Stimulated activated CD8-positive, alpha-beta memory T cell treated with anti-CD3 and anti-CD28 coated beads, Interleukin-12 subunit alpha, Interleukin-12 subunit beta, amount 100 ng/mL, for 24 hours (primary cell): ENCODE measurements around the gene PNPLA7.
"Not testable (repeated sequence)": the region's sequence is repeated elsewhere in the genome, so short reads cannot be mapped to it uniquely, and the experiment has no call there.

Experiments used
- DNase-seq: peaks from one replicate; pipeline ENCODE4 v3.0.0-alpha.2; 2020; ENCODE audit errors: extremely low read depth

Gene PNPLA7

DNA sequence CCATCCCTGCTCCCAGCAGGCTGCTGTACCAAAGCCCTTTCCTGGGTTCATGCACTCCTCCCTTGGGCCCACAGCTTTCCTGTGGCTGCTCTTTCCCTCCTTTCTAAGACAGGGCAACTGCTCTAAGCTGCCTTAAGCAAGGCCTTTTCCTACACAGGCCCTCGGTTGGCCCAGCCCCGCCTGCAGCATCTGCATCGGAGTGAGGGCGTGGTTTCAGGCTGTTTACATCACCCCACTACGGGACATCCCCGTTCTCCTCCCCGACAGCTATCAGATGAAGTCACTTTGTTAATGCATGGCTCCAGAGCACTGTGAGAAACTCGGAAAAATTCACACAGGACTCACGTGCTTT is 25.1 kb upstream of the PNPLA7 start:
- DNase-seq = no peak

DNA sequence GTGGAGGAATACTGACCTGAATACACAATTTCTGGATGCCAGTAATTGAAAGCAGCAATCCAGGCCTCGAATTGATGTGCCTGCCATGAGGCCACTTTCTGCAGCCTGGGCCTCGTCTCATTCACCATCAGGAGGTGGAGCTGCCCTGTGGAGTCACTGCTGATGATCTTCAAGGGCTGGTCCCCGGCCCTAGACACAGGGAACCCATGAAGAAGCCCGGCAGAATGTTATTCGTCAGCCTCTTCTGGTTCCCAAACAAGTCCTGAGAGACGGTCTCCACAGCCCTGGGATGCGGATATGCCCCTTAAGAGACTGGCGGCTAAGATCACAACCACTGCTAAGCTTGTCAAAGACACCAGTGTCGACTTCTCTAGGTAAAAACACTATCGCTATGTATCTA is 24.0 kb upstream of the PNPLA7 start:
- DNase-seq = no peak

GRCh38 chr9:137570566-137570965 is 20.4 kb upstream of the PNPLA7 start:
- no peak for DNase-seq

DNA sequence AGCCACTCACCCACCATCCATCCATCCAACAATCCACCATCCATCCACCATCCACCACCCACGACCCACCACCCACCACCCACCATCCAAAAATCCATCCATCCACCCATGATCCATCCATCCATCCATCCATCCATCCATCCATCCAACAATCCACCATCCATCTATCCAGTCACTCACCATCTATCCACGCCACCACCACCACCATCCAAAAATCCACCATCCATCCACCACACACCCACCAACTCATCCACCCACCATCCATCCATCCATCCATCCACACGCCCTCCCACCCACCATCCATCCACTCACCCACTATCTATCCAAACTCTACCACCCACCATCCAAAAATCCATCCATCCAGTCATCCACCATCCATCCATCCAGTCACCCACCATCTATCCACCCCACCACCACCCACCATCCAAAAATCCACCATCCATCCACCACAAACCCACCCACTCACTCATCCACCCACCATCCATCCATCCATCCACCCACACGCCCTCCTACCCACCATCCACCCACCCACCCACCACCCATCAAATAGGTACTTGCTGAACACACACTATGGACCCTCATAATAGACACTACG is 19.5 kb upstream of the PNPLA7 start:
- DNase-seq = no peak

GRCh38 chr9:137568445-137568844 is 18.2 kb upstream of the PNPLA7 start:
- DNase-seq = not testable (repeated sequence)

DNA sequence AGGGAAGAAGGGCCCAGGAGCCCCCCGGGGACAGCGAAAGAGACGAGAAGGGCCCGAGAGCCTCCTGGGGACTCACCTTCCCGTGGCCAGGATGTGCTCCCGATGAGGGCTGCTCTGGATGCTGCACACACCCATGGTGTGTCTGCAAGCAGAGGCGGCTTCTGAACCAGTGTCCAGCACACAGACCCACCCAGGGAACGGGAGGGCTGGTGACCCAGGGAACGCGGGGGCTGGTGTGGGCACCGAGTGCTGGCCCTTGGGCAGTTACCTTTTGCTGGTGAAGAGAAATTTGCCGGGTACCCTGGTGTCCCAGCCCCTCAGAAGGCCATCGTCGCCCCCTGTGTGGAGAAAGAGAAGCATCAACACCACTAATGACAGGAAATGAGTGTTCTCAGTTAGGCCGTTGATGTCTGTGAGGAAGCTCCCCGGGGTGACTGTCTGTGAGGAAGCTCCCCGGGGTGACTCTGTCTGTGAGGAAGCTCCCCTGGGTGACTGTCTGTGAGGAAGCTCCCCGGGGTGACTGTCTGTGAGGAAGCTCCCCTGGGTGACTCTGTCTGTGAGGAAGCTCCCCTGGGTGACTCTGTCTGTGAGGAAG is 14.7 kb upstream of the PNPLA7 start:
- DNase-seq = no peak

GRCh38 chr9:137564134-137564533 is 13.9 kb upstream of the PNPLA7 start:
- DNase-seq = no peak

DNA sequence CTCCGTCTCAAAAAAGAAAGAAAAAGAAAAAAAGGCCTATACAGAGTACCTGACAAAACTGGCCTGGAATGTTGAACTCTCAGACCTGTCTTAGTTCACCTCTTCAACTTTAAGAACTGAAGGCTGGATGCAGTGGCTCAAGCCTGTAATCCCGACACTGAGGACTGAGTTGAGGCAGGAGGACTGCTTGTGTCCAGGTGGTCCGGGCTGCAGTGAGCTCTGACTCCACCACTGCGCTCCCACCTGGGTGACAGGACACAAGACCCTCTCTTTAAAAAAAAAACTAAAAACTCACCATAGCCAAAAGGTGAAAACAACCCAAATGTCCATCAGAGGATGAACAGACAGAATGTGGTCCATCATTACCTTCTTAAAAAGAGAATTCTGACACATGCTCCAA is 7.9 kb upstream of the PNPLA7 start:
- no peak for DNase-seq

DNA sequence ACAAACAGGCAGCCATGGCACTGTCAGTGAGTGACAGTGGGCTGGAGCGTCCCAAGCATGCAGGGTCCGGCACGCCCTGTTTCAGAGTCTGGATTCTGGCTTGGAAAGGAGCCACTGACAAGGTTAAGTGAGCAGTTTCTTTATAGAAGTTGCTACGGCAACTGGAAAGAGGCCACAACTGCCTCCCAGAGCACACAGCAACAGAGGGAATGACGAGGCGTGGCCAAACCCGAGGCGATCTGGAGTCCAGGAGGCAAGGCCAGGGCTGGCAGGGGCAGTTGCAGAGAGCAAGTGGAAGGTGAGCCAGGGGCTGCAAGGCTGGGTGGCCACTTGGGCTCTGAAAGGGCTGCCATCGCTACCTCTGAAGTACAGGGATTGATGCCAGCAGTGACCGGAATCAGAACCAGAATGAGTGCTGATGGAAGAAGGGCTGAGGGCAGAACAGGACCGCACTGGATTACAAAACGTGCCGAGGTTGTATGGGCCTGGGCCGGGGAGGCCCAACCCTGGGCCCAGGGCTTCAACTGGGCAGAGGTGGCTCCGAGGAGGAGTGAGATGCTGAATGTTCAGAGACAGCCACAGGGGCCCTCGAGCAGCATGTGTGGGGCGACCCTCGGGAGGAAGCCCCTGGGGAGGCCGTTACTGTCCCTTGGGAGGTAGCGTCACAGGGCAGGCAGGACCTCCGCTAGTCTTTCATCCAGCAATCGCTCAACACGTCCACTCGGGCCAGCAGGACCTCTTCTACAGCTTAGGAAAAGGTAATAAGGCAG is 6.1 kb upstream of the PNPLA7 start:
- DNase-seq = no peak

GRCh38 chr9:137555179-137555578 is 5.0 kb upstream of the PNPLA7 start:
- DNase-seq = no peak

- no peak for DNase-seq
These were observed 4.1 kb upstream of the PNPLA7 start for GRCh38 chr9:137554349-137554748.

- DNase-seq = not testable (repeated sequence)
These were observed 3.5 kb upstream of the PNPLA7 start for GRCh38 chr9:137553654-137554053.

- no peak for DNase-seq
These were observed 2.0 kb upstream of the PNPLA7 start for GRCh38 chr9:137552022-137552768.

- peak; percentile 79 for DNase-seq
These were observed 1.2 kb upstream of the PNPLA7 start, which contains the start of gene MRPL41 for GRCh38 chr9:137551264-137552021. TSS of gene MRPL41 (plus strand) at chr9:137551879. CDS start at chr9:137552082, 203 bp downstream.

GRCh38 chr9:137550958-137551263 is 709 bp upstream of the PNPLA7 start:
- not testable (repeated sequence) for DNase-seq

- DNase-seq = no peak
These were observed 2.3 kb downstream of the PNPLA7 start for GRCh38 chr9:137547687-137548543.

GRCh38 chr9:137545123-137545522 is 5.1 kb downstream of the PNPLA7 start:
- no peak for DNase-seq

DNA sequence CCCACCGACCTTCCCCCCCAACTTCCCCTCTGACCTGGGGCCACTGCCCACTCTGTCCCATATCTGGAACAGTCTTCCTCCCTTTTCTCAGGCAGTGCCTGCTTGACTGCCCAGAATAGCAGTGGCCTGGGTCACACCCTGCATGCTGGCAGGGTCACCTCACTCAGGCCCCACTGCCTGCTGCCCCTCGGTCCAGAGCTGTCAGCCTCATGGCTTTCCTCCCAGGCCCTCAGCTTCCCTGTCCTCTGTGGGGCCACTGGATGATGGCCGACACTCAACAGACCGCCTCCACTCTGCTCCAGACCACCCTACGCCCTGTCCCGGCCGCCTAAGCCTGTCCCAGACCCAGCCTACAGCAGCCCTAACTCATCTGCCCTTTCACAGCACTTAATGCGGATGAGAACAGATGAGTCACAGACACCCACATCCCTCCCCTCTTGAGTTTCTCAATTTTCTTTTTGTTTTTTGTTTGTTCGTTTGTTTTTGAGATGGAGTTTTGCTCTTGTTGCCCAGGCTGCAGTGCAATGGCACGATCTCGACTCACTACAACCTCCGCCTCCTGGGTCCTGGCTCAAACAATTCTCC is 5.9 kb downstream of the PNPLA7 start:
- DNase-seq = no peak

DNA sequence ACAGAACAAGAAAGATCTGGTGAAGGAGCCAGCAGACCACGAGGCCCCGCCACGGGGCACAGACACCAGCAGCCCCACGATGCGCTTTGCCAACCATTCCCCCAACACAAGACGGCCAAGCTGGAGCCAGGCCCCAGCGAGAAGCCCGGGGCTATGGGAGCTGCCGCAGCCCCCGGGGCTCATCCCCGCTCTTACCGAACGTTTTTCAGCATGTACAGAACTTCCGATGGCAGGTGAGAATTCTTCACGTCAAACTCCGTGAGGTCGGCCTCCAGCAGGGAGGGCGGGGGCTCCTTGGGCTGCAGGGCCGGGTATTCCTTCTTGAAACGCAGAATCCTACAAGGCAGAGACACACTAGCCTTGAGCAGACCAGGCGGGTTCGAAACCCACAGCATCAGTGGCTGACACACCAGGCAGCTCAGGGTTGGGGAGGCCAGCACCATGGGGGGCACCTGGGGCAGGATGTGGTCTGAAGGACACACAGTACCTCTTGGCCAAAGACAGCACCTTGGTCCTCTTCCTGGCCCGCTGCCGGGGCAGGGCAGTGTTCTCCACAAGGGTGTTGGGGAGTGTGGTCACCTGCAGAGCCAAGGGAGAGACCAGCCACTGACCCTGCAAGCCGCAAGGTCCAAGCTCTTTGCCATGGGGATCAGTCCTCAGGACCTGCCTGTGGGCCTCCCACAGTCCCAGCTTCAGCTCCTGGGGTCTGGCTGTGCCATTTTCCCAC is 6.8 kb downstream of the PNPLA7 start:
- no peak for DNase-seq

DNA sequence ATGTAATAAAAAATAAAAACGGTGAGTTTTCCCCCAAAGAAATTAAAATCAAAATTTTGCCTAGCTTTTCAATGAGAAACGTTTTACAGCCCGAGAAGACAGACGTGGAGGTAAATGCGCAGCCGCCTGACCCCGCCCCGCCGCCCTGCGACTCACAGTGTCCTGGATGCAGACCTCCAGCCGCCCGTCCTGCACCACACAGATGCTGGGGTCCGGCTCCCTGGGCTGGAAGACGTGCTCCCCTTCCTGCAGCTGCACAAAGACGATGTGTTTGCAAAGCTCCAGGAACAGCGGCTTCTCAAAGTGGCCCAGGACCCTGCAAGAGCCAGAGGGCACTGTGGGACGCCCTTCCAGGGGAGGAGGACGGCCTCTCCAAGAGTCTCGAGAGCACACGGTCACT is 7.7 kb downstream of the PNPLA7 start:
- DNase-seq = no peak
